Keratinocyte (primary cell): Measurements from ENCODE around the gene NSG1. TPM values are rescaled to one million over a fixed set of nuclear protein-coding genes. Genes with fewer than 3 reads are reported as not detected.

Experiments
- DNase-seq: peaks from one replicate; pipeline ENCODE4 v3.0.0-alpha.2; 2011; ENCODE audit warnings: low read depth, missing footprints, low spot score
- FAIRE-seq: peaks from 2 replicates; lab custom pipeline; 2011; peaks lifted over from hg19 to GRCh38; lab: Jason Lieb, UNC
- H2AFZ ChIP-seq: 2 replicates; pipeline ENCODE4 v1.6.0; 2012; ENCODE audit warnings: low read length, control low read depth, inconsistent platforms; ENCODE audit not compliant: control insufficient read depth
- H3K27ac ChIP-seq: 2 replicates; pipeline ENCODE4 v1.5.1; 2011; ENCODE audit warnings: low read length; ENCODE audit not compliant: control insufficient read depth, insufficient read depth
- H3K27me3 ChIP-seq: 3 replicates; pipeline ENCODE4 v1.6.0; 2011; ENCODE audit warnings: low read length; ENCODE audit not compliant: control insufficient read depth, insufficient read depth; ENCODE audit errors: extremely low read depth
- H3K36me3 ChIP-seq, 2 experiments: 2 replicates in 1 of 2; 3 replicates in 1 of 2; pipeline ENCODE4 v1.5.1; 2011; ENCODE audit warnings: low read length in 2 of 2, mild to moderate bottlenecking in 1 of 2; ENCODE audit not compliant: control insufficient read depth in 2 of 2, insufficient read depth in 2 of 2; ENCODE audit errors: extremely low read depth in 1 of 2
- H3K4me1 ChIP-seq: 3 replicates; pipeline ENCODE4 v1.5.1; 2011; ENCODE audit warnings: low read length; ENCODE audit not compliant: control insufficient read depth, insufficient read depth; ENCODE audit errors: extremely low read depth
- H3K4me2 ChIP-seq: 3 replicates; pipeline ENCODE4 v1.6.0; 2011; ENCODE audit warnings: low read depth, low read length; ENCODE audit not compliant: control insufficient read depth, insufficient read depth; ENCODE audit errors: extremely low read depth
- H3K4me3 ChIP-seq, 3 experiments: fragments of 200-600 bp in 1 of 3; sonication (generic) in 1 of 3; 2 replicates in 2 of 3; 3 replicates in 1 of 3; pipeline ENCODE4 v1.5.1; 2011 to 2016; ENCODE audit warnings: low read length in 3 of 3, mild to moderate bottlenecking in 3 of 3, control low read depth in 2 of 3, inconsistent platforms in 1 of 3, low read depth in 1 of 3, mixed read lengths in 1 of 3, mixed run types in 1 of 3, moderate library complexity in 1 of 3; ENCODE audit not compliant: control insufficient read depth in 2 of 3, insufficient read depth in 2 of 3; ENCODE audit errors: extremely low read depth in 1 of 3
- H3K79me2 ChIP-seq: 2 replicates; pipeline ENCODE4 v1.6.0; 2012; ENCODE audit warnings: low read length; ENCODE audit not compliant: control insufficient read depth, insufficient read depth
- H3K9ac ChIP-seq: 3 replicates; pipeline ENCODE4 v1.6.0; 2011; ENCODE audit warnings: low read length; ENCODE audit not compliant: control insufficient read depth, insufficient read depth; ENCODE audit errors: extremely low read depth
- H3K9me1 ChIP-seq: 3 replicates; pipeline ENCODE4 v1.6.0; 2011; ENCODE audit warnings: low read length; ENCODE audit not compliant: control insufficient read depth, insufficient read depth; ENCODE audit errors: extremely low read depth
- H3K9me3 ChIP-seq: 2 replicates; pipeline ENCODE4 v1.5.1; 2012; ENCODE audit warnings: low read depth, low read length; ENCODE audit not compliant: control insufficient read depth
- H4K20me1 ChIP-seq: 3 replicates; pipeline ENCODE4 v1.6.0; 2011; ENCODE audit warnings: low read length; ENCODE audit not compliant: control insufficient read depth, insufficient read depth; ENCODE audit errors: extremely low read depth
- CTCF ChIP-seq, 3 experiments: IDR thresholded peaks in 1 of 3; conservative IDR thresholded peaks in 1 of 3; optimal IDR thresholded peaks in 1 of 3; 2 replicates in 2 of 3; 3 replicates in 1 of 3; pipeline versions ENCODE3 to v1.5.1; 2011; ENCODE audit warnings: low read length in 3 of 3, mild to moderate bottlenecking in 3 of 3, moderate library complexity in 2 of 3, control low read depth in 1 of 3, inconsistent platforms in 1 of 3; ENCODE audit not compliant: insufficient read depth in 2 of 3; ENCODE audit errors: extremely low read depth in 1 of 3
- EZH2 ChIP-seq: IDR thresholded peaks from one replicate; pipeline ENCODE4 v1.6.1; 2012; ENCODE audit warnings: inconsistent platforms, mild to moderate bottlenecking, low read length, moderate library complexity
- dilution Hi-C: fragments of 300-500 bp; cut with MboI; formaldehyde crosslinking; loops from one replicate; pipeline ENCODE4 v1.7.0; 2020; ENCODE audit warnings: low sequenced_read_pairs; ENCODE audit not compliant: extremely low pct_ligation_motif_present
- polyA plus RNA-seq, 5 experiments: library from polyadenylated mRNA; depleted of rRNA in 3 of 5; stranded (reverse) in 3 of 5; stranded (forward) in 1 of 5; unstranded in 1 of 5; fragments of >200 nt; gene quantifications; 1 replicate in 1 of 5; 2 replicates in 3 of 5; 3 replicates in 1 of 5; pipeline versions ENCODE4 v1.2.1 to v1.2.3, GENCODE V29; 2011 to 2012; ENCODE audit warnings: missing spikeins in 2 of 5, low read depth in 1 of 5, low replicate concordance in 1 of 5

The NSG1 gene
- polyA plus RNA-seq, 1 donor (not counting 4 experiments of a cell fraction or from before 2014, with no cell fraction given), result 49.3 TPM

- dilution Hi-C loops, result no loop called here
- FAIRE-seq (peak; percentile 71), DNase-seq (no peak)
- Histone ChIP-seq H3K4me1 (peaks cover 49% of the 10 kb centered on the region), H3K4me3 (no peak overlapping the region), H3K9me3 (no peaks in the 10 kb centered on the region), H3K9ac (no peak overlapping the region), H3K36me3 (peaks cover 5 to 8% of the 10 kb centered on the region in 2 experiments), H3K27ac (no peak overlapping the region), H4K20me1 (peaks cover 3% of the 10 kb centered on the region), H3K9me1 (no peaks in the 10 kb centered on the region), H3K27me3 (no peaks in the 10 kb centered on the region), H3K4me2 (peak overlapping the region; percentile 52), H2AFZ (peak overlapping the region; percentile 66), H3K79me2 (no peaks in the 10 kb centered on the region)
- TF ChIP-seq EZH2, result no peak
- TF ChIP-seq CTCF (optimal IDR thresholded peaks at IDR 0.05 in 1 of 3, IDR thresholded peaks at IDR 0.05 in 1 of 3, conservative IDR thresholded peaks at IDR 0.05 in 1 of 3; ENCODE audit: extremely low read depth in 1 of 3, insufficient read depth in 2 of 3, low read length in 3 of 3), result no peak
Observed at GRCh38 chr4:4396628-4397440, 9.9 kb downstream of the NSG1 start.

GRCh38 chr4:4397441-4397819 lies 10.5 kb downstream of the NSG1 start:
- H3K4me1 ChIP-seq, result peaks cover 44% of the 10 kb centered on the region
- H3K79me2 ChIP-seq, result no peaks in the 10 kb centered on the region
- H3K4me2 ChIP-seq, result peak overlapping the region; percentile 52
- no peaks in the 10 kb centered on the region for H3K9me3 ChIP-seq
- peaks cover 4 to 8% of the 10 kb centered on the region in 2 experiments for H3K36me3 ChIP-seq
- no peak overlapping the region for H3K9ac ChIP-seq
- TF ChIP-seq EZH2 (no peak), CTCF (optimal IDR thresholded peaks at IDR 0.05 in 1 of 3, IDR thresholded peaks at IDR 0.05 in 1 of 3, conservative IDR thresholded peaks at IDR 0.05 in 1 of 3; ENCODE audit: extremely low read depth in 1 of 3, insufficient read depth in 2 of 3, low read length in 3 of 3) (no peak)
- no peak overlapping the region for H3K4me3 ChIP-seq
- no peaks in the 10 kb centered on the region for H3K27me3 ChIP-seq
- peaks cover 3% of the 10 kb centered on the region for H4K20me1 ChIP-seq
- FAIRE-seq (no peak), DNase-seq (no peak)
- no peak overlapping the region for H3K27ac ChIP-seq
- no peaks in the 10 kb centered on the region for H3K9me1 ChIP-seq
- H2AFZ ChIP-seq, result peak overlapping the region; percentile 66
- dilution Hi-C loops, result no loop called here
